ENCODE results near the gene IL6ST.
"Not testable (repeated sequence)": the region's sequence is repeated elsewhere in the genome, so short reads cannot be mapped to it uniquely, and the experiment has no call there.

The IL6ST gene

GRCh38 chr5:55960779-55961178, 34.0 kb downstream of the IL6ST start:
- DNase-seq, result no peak

- no peak for DNase-seq
These were observed 35.6 kb downstream of the IL6ST start for GRCh38 chr5:55959208-55959607.

DNA sequence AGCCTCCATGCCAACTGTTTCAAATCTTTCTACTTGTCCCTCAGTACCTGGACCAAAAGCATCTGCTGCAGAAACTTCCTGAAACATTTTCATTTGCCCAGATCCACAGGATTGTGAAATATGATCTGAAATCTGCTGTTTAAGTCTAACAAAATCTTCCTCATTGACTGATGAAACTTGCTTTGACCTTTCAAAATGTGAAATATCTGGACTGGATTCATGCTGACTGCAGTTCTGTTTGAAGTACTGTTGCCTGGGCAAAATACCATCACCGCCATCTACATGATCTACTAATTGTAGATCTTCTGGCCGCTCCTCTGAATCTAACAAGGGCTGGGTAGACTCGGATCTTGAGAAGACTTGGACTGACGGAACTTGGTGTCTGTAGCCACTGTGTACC, 53.6 kb downstream of the IL6ST start:
- not testable (repeated sequence) for DNase-seq

- DNase-seq, result not testable (repeated sequence)
These were observed 57.2 kb downstream of the IL6ST start for GRCh38 chr5:55937598-55937997.

DNA sequence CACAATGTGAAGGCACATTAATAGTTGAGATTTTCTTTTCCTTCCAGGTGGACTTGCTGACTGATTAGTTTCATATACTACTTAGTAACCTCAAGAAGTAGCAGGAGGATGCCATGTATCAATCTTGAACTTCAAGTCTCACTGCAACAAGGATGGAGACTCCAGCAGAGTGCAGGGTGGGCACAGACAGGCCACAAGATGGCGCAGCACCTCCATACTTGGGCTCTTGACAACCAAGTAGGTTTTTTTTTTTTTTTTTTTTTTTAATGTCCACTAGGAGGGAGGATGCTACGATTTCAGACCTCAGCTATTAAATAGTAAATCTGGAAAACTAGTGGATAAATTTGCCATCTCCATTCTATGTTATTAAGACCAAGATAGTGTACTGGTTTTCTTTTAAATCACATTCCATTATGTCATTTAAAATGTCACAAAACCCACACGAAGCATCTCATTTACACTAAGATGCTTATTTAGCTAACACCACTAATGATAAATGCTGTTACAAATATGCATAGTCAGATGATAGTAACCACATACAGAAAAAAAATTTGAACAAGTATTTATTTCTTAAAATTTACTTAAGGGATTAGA, 58.6 kb downstream of the IL6ST start:
- peak; percentile 45 to 78 (median 65) for DNase-seq

- no peak for DNase-seq
These were observed 59.4 kb downstream of the IL6ST start for GRCh38 chr5:55935371-55935770.

GRCh38 chr5:55934720-55935119, 60.0 kb downstream of the IL6ST start:
- DNase-seq, result no peak

GRCh38 chr5:55934115-55934613, 60.6 kb downstream of the IL6ST start:
- DNase-seq, result no peak

- no peak for DNase-seq
These were observed 61.2 kb downstream of the IL6ST start for GRCh38 chr5:55933377-55934114.

DNA sequence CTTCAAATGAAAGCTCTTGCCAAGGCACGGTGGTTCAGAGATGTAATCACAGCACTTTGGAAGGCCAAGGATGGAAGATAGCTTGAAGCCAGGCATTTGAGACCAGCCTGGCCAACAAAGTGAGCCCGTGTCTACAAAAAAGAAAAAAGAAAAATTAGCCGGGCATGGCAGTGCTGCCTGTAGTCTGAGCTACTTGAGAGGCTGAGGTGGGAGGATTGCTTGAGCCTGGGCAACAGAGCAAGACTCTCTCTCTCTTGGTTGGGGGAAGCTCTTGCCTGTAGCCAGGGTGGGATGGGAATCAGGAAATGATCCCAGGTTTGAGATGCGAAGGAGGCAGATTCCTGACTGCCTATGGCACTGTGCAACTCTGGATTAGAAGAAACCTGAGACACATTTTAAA, 62.1 kb downstream of the IL6ST start:
- no peak for DNase-seq

DNA sequence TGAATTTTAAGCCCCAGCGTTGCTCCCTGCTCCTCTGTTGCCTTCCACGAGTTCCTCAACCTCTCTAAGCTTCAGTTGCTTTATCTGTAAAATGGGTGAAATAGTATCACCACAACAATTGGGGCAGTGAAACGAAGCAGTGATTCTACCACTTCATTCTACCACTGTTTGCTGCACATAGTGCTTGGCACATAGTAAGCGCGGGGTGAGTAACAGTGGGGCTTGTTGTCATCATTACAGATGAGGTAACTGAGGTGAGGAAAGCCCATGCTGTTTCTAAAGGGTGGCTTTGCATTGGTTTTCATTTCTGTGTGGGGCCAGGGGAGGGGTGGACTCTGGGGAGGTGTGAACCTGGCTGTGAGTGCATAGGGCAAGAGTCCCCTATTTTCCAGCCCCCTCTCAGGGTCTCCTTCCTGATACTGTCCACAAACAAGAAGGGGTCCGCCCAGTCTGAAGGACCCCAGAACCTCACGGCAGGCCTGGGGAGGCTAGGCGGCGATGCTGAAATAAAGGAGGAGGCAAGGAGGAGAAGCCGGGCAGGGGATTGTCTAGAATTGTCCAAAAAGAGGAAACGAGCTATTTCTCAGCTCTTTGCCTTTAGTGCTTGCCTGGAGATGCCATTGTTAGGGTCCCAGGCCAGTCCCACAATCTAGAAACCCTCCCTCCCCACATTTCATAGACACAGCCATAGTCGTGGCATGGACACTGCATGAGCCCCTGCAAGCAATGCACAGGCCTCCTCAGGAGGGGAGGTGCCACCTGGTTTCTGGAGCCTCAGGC, 65.6 kb downstream of the IL6ST start:
- no peak for DNase-seq

DNA sequence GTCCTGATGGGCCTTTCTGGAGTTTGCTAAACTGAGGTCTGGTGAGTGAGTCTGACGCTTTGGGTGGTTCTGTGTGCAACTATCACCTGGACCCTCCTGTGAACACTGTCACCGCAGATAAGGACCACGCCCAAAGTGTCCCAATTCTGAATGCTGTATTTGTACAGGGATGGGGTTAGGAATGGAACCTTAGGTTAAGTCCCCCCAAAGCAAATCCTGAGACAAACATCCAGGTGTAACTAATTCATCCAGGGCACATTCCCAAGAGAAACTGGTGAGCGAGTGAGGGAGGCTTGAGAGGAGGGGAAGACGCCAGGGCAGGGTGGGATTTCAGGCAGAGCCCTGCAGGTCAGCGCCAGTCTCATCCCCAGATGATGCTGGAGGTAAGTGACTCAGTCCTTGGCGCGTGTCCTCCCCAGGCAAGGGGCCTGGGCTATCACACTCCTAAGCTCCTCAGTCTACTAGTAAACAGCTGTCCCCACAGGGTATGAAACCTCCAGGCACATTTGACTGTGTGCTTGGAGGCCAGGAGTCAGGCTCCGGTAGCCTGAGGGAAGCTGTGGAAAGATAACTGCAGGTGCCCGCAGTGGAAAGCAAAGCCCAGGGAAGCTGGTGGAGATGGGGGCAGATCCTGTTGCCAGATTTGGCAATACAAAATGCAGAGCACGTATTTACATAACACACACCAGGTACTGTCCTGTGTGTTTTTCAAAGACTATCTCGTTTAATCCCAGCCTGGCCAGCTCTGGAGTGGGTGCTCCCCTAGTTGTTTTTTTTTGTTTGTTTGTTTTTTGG, 66.7 kb downstream of the IL6ST start:
- no peak for DNase-seq

DNA sequence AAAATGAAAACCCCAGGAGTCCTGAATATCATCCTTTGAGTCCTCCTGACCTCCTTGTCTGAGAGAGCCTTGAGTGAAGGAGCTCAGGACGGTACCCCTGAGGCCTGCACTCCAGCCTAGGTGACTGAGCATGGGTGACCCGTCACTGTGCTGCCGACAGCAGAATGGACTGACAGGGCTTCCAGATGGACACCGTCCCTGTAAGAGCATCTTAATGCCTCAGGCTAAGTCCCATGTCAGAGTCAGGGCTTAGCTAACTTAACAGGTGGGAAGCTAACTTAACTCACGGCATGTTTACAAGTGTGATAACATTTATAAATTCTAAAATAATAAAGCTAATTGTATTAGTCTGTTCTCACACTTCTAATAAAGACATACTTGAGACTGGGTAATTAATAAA, 68.3 kb downstream of the IL6ST start:
- no peak for DNase-seq

GRCh38 chr5:55925712-55926111, 69.1 kb downstream of the IL6ST start:
- no peak for DNase-seq

DNA sequence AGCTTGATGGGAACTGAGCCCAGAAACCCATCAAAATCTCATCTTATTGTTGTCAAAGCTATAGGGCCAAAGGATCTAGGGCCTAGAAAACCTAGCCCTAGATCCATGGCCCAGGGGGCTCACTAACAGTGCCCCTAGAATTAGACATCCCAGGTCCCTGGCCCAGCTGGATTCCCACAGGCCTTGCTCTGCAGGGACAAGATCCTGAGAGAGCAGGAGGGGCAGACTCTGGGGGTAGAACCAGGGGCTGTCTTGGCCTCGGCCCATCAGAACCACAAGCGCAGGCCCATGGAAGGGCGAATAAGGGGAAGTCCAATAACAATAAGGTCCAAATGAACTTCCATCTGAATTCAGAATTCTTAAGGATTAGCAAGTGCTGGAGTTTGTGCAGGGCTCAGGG, 69.6 kb downstream of the IL6ST start:
- DNase-seq, result no peak

GRCh38 chr5:55924744-55925143, 70.0 kb downstream of the IL6ST start:
- DNase-seq, result no peak

- no peak for DNase-seq
These were observed 70.8 kb downstream of the IL6ST start for GRCh38 chr5:55923865-55924500.

GRCh38 chr5:55923177-55923771, 71.5 kb downstream of the IL6ST start:
- DNase-seq, result peak in 2 of 5 donors; percentile 7 to 29

DNA sequence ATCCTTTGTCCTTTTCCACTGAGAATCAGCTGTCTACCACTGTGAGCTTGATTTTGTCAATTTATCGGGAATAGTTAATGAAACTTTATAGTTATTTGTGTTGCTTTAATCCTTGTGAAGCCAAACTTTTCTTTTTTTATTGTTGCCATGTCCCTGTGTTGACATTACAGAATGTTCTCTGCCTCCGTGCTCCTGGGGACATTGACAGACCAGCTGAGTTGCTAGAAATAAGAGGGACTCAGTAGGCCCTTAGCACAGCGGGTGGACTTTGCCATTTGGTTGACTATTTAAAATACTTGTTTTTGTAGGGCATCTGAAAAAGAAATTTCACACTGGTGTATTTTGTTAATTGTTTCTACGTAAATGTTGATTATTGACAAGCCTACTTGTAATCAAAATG, 73.1 kb downstream of the IL6ST start:
- DNase-seq, result no peak

GRCh38 chr5:55920784-55921183, 74.0 kb downstream of the IL6ST start:
- no peak for DNase-seq

- no peak for DNase-seq
These were observed 75.1 kb downstream of the IL6ST start for GRCh38 chr5:55919625-55920024.

Measured in T-helper 1 cell (primary cell).